H1 (cell line): ENCODE data around the gene ZNF184. TPM values are rescaled to one million over a fixed set of nuclear protein-coding genes. Genes with fewer than 3 reads are reported as not detected.

Experiments
- CTCF ChIA-PET: fragments of 300-600 bp; sonication (Branson Sonifier 250); formaldehyde crosslinking; loops from one replicate; lab custom pipeline; 2021; ENCODE audit not compliant: partially characterized antibody; lab: Charles Lee
- POLR2A ChIA-PET: fragments of 300-600 bp; sonication (Branson Sonifier 250); formaldehyde crosslinking; loops from one replicate; lab custom pipeline; 2021; ENCODE audit warnings: inconsistent platforms; ENCODE audit not compliant: partially characterized antibody; lab: Charles Lee
- DNase-seq, 2 experiments: peaks; one replicate each; pipeline versions ENCODE4 v3.0.0 to v3.0.0-alpha.2; 2010 to 2022; ENCODE audit warnings: low spot score in 2 of 2, low read depth in 1 of 2, mixed read lengths in 1 of 2
- FAIRE-seq: peaks from 2 replicates; lab custom pipeline; 2011; peaks lifted over from hg19 to GRCh38; lab: Jason Lieb, UNC
- H2AFZ ChIP-seq: 2 replicates; pipeline ENCODE4 v1.8.1; 2012; ENCODE audit warnings: low read length, inconsistent platforms
- H2AK5ac ChIP-seq: 2 replicates; pipeline ENCODE4 v1.6.1; 2013; ENCODE audit warnings: low read depth, low read length
- H2BK120ac ChIP-seq: replicated peaks from 2 replicates; pipeline ENCODE3; 2013; ENCODE audit warnings: low read depth, low read length, inconsistent platforms
- H2BK12ac ChIP-seq: 2 replicates; pipeline ENCODE4 v1.6.1; 2013; ENCODE audit warnings: low read depth, low read length
- H2BK15ac ChIP-seq: 2 replicates; pipeline ENCODE4 v1.6.1; 2013; ENCODE audit warnings: low read length
- H2BK20ac ChIP-seq: 2 replicates; pipeline ENCODE4 v1.6.1; 2013; ENCODE audit warnings: low read length
- H2BK5ac ChIP-seq: 2 replicates; pipeline ENCODE4 v1.6.1; 2013; ENCODE audit warnings: low read depth, low read length
- H3K14ac ChIP-seq: 2 replicates; pipeline ENCODE4 v1.6.1; 2013; ENCODE audit warnings: inconsistent platforms; ENCODE audit not compliant: insufficient read length
- H3K18ac ChIP-seq: 2 replicates; pipeline ENCODE4 v1.6.1; 2013; ENCODE audit warnings: low read length; ENCODE audit errors: extremely low read depth
- H3K23ac ChIP-seq: 2 replicates; pipeline ENCODE4 v1.6.1; 2013; ENCODE audit warnings: inconsistent platforms; ENCODE audit not compliant: insufficient read length
- H3K23me2 ChIP-seq: 2 replicates; pipeline ENCODE4 v1.6.1; 2013; ENCODE audit warnings: low read depth, low read length
- H3K27ac ChIP-seq: 2 replicates; pipeline ENCODE4 v1.6.1; 2011; ENCODE audit warnings: low read depth, low read length, inconsistent platforms
- H3K27me3 ChIP-seq, 4 experiments: replicated peaks in 1 of 4; 1 replicate in 1 of 4; 2 replicates in 3 of 4; pipeline versions ENCODE4 v1.6.1 to v1.8.1; 2011 to 2013; ENCODE audit warnings: low read length in 3 of 4, mild to moderate bottlenecking in 3 of 4, inconsistent platforms in 2 of 4, mixed read lengths in 2 of 4, moderate library complexity in 1 of 4; ENCODE audit not compliant: control insufficient read depth in 3 of 4, insufficient read depth in 3 of 4; ENCODE audit errors: extremely low read depth in 1 of 4
- H3K36me3 ChIP-seq, 4 experiments: 2 replicates each; pipeline versions ENCODE4 v1.6.1 to v1.8.1; 2011 to 2013; ENCODE audit warnings: mild to moderate bottlenecking in 4 of 4, low read length in 3 of 4, moderate library complexity in 2 of 4, control low read depth in 1 of 4, inconsistent platforms in 1 of 4; ENCODE audit not compliant: insufficient read depth in 4 of 4, control insufficient read depth in 2 of 4
- H3K4ac ChIP-seq: replicated peaks from 2 replicates; pipeline ENCODE3; 2013; ENCODE audit warnings: low read length, low read depth, mixed read lengths, inconsistent platforms; ENCODE audit not compliant: insufficient read length
- H3K4me1 ChIP-seq, 4 experiments: replicated peaks in 1 of 4; 1 replicate in 1 of 4; 2 replicates in 3 of 4; pipeline versions ENCODE4 v1.6.1 to v1.8.1; 2011 to 2013; ENCODE audit warnings: low read length in 3 of 4, inconsistent platforms in 2 of 4, mixed read lengths in 1 of 4; ENCODE audit not compliant: insufficient read depth in 4 of 4, control insufficient read depth in 3 of 4
- H3K4me2 ChIP-seq, 2 experiments: 2 replicates each; pipeline versions ENCODE4 v1.6.1 to v1.8.1; 2011 to 2013; ENCODE audit warnings: low read depth in 2 of 2, low read length in 2 of 2, control low read depth in 1 of 2, inconsistent platforms in 1 of 2, mild to moderate bottlenecking in 1 of 2; ENCODE audit not compliant: insufficient read depth in 1 of 2
- H3K4me3 ChIP-seq, 4 experiments: fragments of 200-600, 300-600 bp in 1 of 4; sonication (generic), shearing (Covaris generic), sonication (Bioruptor Twin) in 1 of 4; 2 replicates each; pipeline versions ENCODE4 v1.5.1 to v1.8.1; 2011 to 2016; ENCODE audit warnings: low read length in 4 of 4, low read depth in 3 of 4, control low read depth in 2 of 4, inconsistent platforms in 2 of 4, mild to moderate bottlenecking in 2 of 4, mixed read lengths in 1 of 4, moderate library complexity in 1 of 4; ENCODE audit not compliant: insufficient read depth in 2 of 4; ENCODE audit errors: extremely low read depth in 1 of 4
- H3K56ac ChIP-seq: replicated peaks from 2 replicates; pipeline ENCODE3; 2013; ENCODE audit warnings: low read depth, mild to moderate bottlenecking, mixed read lengths, low read length, inconsistent platforms; ENCODE audit not compliant: insufficient read length
- H3K79me1 ChIP-seq: 2 replicates; pipeline ENCODE4 v1.6.1; 2013; ENCODE audit warnings: low read depth, low read length, control low read depth
- H3K79me2 ChIP-seq, 2 experiments: 2 replicates each; pipeline versions ENCODE4 v1.6.1 to v1.8.1; 2012 to 2013; ENCODE audit warnings: low read length in 2 of 2, mild to moderate bottlenecking in 2 of 2, inconsistent platforms in 1 of 2; ENCODE audit not compliant: insufficient read depth in 2 of 2, control insufficient read depth in 1 of 2
- H3K9ac ChIP-seq, 4 experiments: replicated peaks in 1 of 4; 1 replicate in 1 of 4; 2 replicates in 3 of 4; pipeline versions ENCODE4 v1.6.1 to v1.8.1; 2011 to 2013; ENCODE audit warnings: low read depth in 3 of 4, low read length in 3 of 4, control low read depth in 2 of 4, mild to moderate bottlenecking in 2 of 4, moderate library complexity in 2 of 4, inconsistent platforms in 1 of 4; ENCODE audit errors: extremely low read depth in 1 of 4
- H3K9me3 ChIP-seq, 2 experiments: 2 replicates each; pipeline versions ENCODE4 v1.6.1 to v1.8.1; 2012 to 2013; ENCODE audit warnings: mild to moderate bottlenecking in 2 of 2, moderate library complexity in 2 of 2, control low read depth in 1 of 2, inconsistent platforms in 1 of 2, low read depth in 1 of 2, low read length in 1 of 2, mixed read lengths in 1 of 2; ENCODE audit not compliant: insufficient read depth in 2 of 2
- H4K20me1 ChIP-seq, 2 experiments: replicated peaks in 1 of 2; 2 replicates each; pipeline versions ENCODE3 to v1.8.1; 2011 to 2013; ENCODE audit warnings: inconsistent platforms in 2 of 2, low read length in 2 of 2, mild to moderate bottlenecking in 1 of 2; ENCODE audit not compliant: insufficient read depth in 2 of 2, control insufficient read depth in 1 of 2
- H4K5ac ChIP-seq: 2 replicates; pipeline ENCODE4 v1.6.1; 2013; ENCODE audit warnings: low read length, low read depth, mixed read lengths, inconsistent platforms; ENCODE audit not compliant: insufficient read length
- H4K8ac ChIP-seq: 2 replicates; pipeline ENCODE4 v1.8.0; 2013; ENCODE audit warnings: mild to moderate bottlenecking, moderate library complexity, low read length, inconsistent platforms; ENCODE audit not compliant: insufficient read depth; ENCODE audit errors: extremely low read depth
- H4K91ac ChIP-seq: replicated peaks from 2 replicates; pipeline ENCODE3; 2013; ENCODE audit warnings: low read length, mixed read lengths, inconsistent platforms; ENCODE audit not compliant: insufficient read length
- BCL11A ChIP-seq, 2 experiments: IDR thresholded peaks; one replicate each; pipeline ENCODE4 v1.6.1; 2011; ENCODE audit warnings: low read depth in 2 of 2, low read length in 2 of 2, mild to moderate bottlenecking in 2 of 2
- CREB1 ChIP-seq: IDR thresholded peaks from 2 replicates; pipeline ENCODE4 v1.6.1; 2012; ENCODE audit warnings: inconsistent platforms
- GABPA ChIP-seq: IDR thresholded peaks from 2 replicates; pipeline ENCODE4 v1.6.1; 2011; ENCODE audit warnings: mild to moderate bottlenecking, low read length, moderate library complexity, borderline replicate concordance; ENCODE audit not compliant: insufficient read depth
- HDAC6 ChIP-seq: IDR thresholded peaks from one replicate; pipeline ENCODE4 v1.7.1; 2012; ENCODE audit warnings: low read depth, mild to moderate bottlenecking, inconsistent platforms, low read length, moderate library complexity
- MAFK ChIP-seq: IDR thresholded peaks from 2 replicates; pipeline ENCODE4 v1.6.1; 2012; ENCODE audit warnings: low read depth, mild to moderate bottlenecking, improper control_type of control experiment, low read length
- NRF1 ChIP-seq: IDR thresholded peaks from 2 replicates; pipeline ENCODE4 v1.6.1; 2011; ENCODE audit warnings: mild to moderate bottlenecking, low read depth, low read length, improper control_type of control experiment
- SUZ12 ChIP-seq: fragments of 200-600 bp; sonication (generic); IDR thresholded peaks from 2 replicates; pipeline ENCODE4 v1.6.1; 2012; ENCODE audit warnings: mild to moderate bottlenecking, inconsistent platforms, low read length, moderate library complexity, mixed read lengths
- WGBS, 2 experiments: shearing (Covaris generic) in 1 of 2; methylation state at CpG; one replicate each; pipeline versions ENCODE4 v1.1.6 to v1.1.7; 2013 to 2015; ENCODE audit warnings: low lambda C conversion rate in 2 of 2, mixed read lengths in 2 of 2, inconsistent platforms in 1 of 2, low coverage in 1 of 2, missing lambda C conversion rate in 1 of 2; ENCODE audit not compliant: insufficient replicate concordance in 2 of 2, insufficient coverage in 1 of 2, insufficient read length in 1 of 2; ENCODE audit errors: extremely low coverage in 1 of 2, missing lambda C conversion rate in 1 of 2; 5-methylcytosine and 5-hydroxymethylcytosine counted together
- polyA plus RNA-seq, 7 experiments: library from polyadenylated mRNA; depleted of rRNA in 3 of 7; stranded (reverse) in 5 of 7; unstranded in 2 of 7; fragments of >200 nt in 5 of 7; fragments of 200-250 nt in 2 of 7; gene quantifications; 1 replicate in 5 of 7; 2 replicates in 1 of 7; 4 replicates in 1 of 7; pipeline versions ENCODE4 v1.2.1 to v1.2.3, GENCODE V29; 2011 to 2013; ENCODE audit warnings: missing spikeins in 2 of 7, mixed read lengths in 2 of 7
- total RNA-seq: library from RNA; stranded (reverse); fragmentation: NEBNext Ultra II Directional; extraction: Animal tissue kit (Norgen Biotek cat#: 25700); gene quantifications from 2 replicates; pipeline ENCODE4 v1.2.1, GENCODE V29; 2021

Gene ZNF184
- total and polyA plus RNA-seq, 2 of the 8 experiments (the other 6 are each of a cell fraction or from before 2014, with no cell fraction given): 1.9 to 12.3 TPM

DNA sequence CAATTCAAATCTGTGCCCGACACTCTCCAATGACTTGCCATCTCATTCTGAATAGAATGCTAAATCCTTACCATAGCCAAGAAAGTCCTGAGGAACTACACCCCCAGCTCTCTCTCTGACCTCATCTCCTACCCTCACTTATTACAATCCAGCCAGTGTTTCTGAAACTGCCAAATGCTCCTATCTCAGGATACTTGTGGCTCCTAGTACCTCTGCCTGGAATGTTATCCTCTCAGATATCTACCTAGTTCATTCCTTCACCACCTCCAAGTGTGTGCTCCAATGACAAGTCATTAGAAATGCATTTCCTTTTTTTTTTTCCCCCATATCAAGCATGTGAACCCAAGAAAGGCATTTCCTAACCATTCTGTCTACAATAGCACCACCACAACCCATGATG is 24.4 kb downstream of the ZNF184 start:
- no peaks in the 10 kb centered on the region for H3K4me1 ChIP-seq
- CTCF ChIA-PET: no interaction called here
- H3K9me3 ChIP-seq: peaks cover 52 to 56% of the 10 kb centered on the region in 2 experiments
- peaks cover 3 to 38% (median 26%) of the 10 kb centered on the region in 4 experiments; a peak in 5 of 8 replicates for H3K36me3 ChIP-seq
- no peak overlapping the region for H2BK20ac ChIP-seq
- no peak overlapping the region for H2AFZ ChIP-seq
- H4K91ac ChIP-seq: no peak overlapping the region
- no peak overlapping the region for H2BK120ac ChIP-seq
- H3K4ac ChIP-seq: no peak overlapping the region
- H3K27ac ChIP-seq: no peak overlapping the region
- no peaks in the 10 kb centered on the region for H3K79me1 ChIP-seq
- no peaks in the 10 kb centered on the region for H3K79me2 ChIP-seq
- WGBS, 2 experiments: 93% methylated on average over 1 of the region's 1 CpG; no CpG with 5 or more reads in 1 of the 2 experiments
- H2BK5ac ChIP-seq: no peak overlapping the region
- H3K23me2 ChIP-seq: no peaks in the 10 kb centered on the region
- H3K23ac ChIP-seq: no peak overlapping the region
- no peak overlapping the region for H2AK5ac ChIP-seq
- H3K4me3 ChIP-seq: no peak overlapping the region
- H3K9ac ChIP-seq: no peak overlapping the region
- no peak overlapping the region for H3K14ac ChIP-seq
- no peak overlapping the region for H4K8ac ChIP-seq
- H2BK15ac ChIP-seq: no peak overlapping the region
- DNase-seq (no peak), FAIRE-seq (no peak)
- no peak overlapping the region for H3K18ac ChIP-seq
- peaks cover 0 to 2% of the 10 kb centered on the region in 2 experiments for H4K20me1 ChIP-seq
- no peak overlapping the region for H3K56ac ChIP-seq
- H3K27me3 ChIP-seq: no peaks in the 10 kb centered on the region
- no peak overlapping the region for H3K4me2 ChIP-seq
- POLR2A ChIA-PET: no interaction called here
- H4K5ac ChIP-seq: no peak overlapping the region
- H2BK12ac ChIP-seq: no peak overlapping the region
- TF ChIP-seq GABPA (no peak), HDAC6 (no peak), BCL11A (IDR thresholded peaks at IDR 0.05; ENCODE audit: low read depth in 2 of 2, low read length in 2 of 2) (no peak), MAFK (no peak), SUZ12 (no peak), NRF1 (no peak), CREB1 (no peak)
